Renal cortical epithelial cell (primary cell): Measurements from ENCODE around the gene MGAT5. TPM values are rescaled to one million over a fixed set of nuclear protein-coding genes. Genes with fewer than 3 reads are reported as not detected.
A peak's percentile ranks its signal among the peaks of the same experiment; 100 is the strongest.
"Not testable (repeated sequence)": the region's sequence is repeated elsewhere in the genome, so short reads cannot be mapped to it uniquely, and the experiment has no call there.

Experiments used
- DNase-seq: peaks from one replicate; pipeline ENCODE4 v3.0.0-alpha.2; 2011; ENCODE audit warnings: low read depth
- total RNA-seq: library from RNA; depleted of rRNA; stranded (reverse); fragments of >200 nt; gene quantifications from 2 replicates; pipeline ENCODE4 v1.2.3, GENCODE V29; 2014

Gene MGAT5
- total RNA-seq, 1 donor from 2014 or later = 39.1 TPM

- DNase-seq = no peak
These were observed 214.3 kb downstream of the MGAT5 start for GRCh38 chr2:134468164-134468563.

- no peak for DNase-seq
These were observed 214.9 kb downstream of the MGAT5 start for GRCh38 chr2:134468776-134469175.

- no peak for DNase-seq
These were observed 215.7 kb downstream of the MGAT5 start for GRCh38 chr2:134469516-134470115.

GRCh38 chr2:134470561-134471168, 216.8 kb downstream of the MGAT5 start:
- DNase-seq = no peak

GRCh38 chr2:134476982-134477381, 223.1 kb downstream of the MGAT5 start:
- not testable (repeated sequence) for DNase-seq

- no peak for DNase-seq
These were observed 225.9 kb downstream of the MGAT5 start for GRCh38 chr2:134479696-134480330.

GRCh38 chr2:134482131-134482723, 228.4 kb downstream of the MGAT5 start:
- no peak for DNase-seq

- no peak for DNase-seq
These were observed 229.0 kb downstream of the MGAT5 start for GRCh38 chr2:134482766-134483340.

GRCh38 chr2:134489732-134490384, 236.0 kb downstream of the MGAT5 start:
- no peak for DNase-seq

GRCh38 chr2:134490559-134490958, 236.7 kb downstream of the MGAT5 start:
- DNase-seq = no peak

- no peak for DNase-seq
These were observed 237.2 kb downstream of the MGAT5 start for GRCh38 chr2:134491022-134491421.

- peak; percentile 28 for DNase-seq
These were observed 238.0 kb downstream of the MGAT5 start for GRCh38 chr2:134491771-134492441.

GRCh38 chr2:134493797-134494196, 239.9 kb downstream of the MGAT5 start:
- peak; percentile 47 for DNase-seq

GRCh38 chr2:134498654-134499053, 244.8 kb downstream of the MGAT5 start:
- no peak for DNase-seq

- no peak for DNase-seq
These were observed 245.5 kb downstream of the MGAT5 start for GRCh38 chr2:134499307-134499926.

GRCh38 chr2:134500211-134500935, 246.5 kb downstream of the MGAT5 start:
- peak; percentile 40 for DNase-seq

- peak; percentile 52 for DNase-seq
These were observed 247.7 kb downstream of the MGAT5 start for GRCh38 chr2:134501476-134502091.

GRCh38 chr2:134502104-134502503, 248.2 kb downstream of the MGAT5 start:
- no peak for DNase-seq
